GM19468 (cell line): ENCODE measurements around the gene CRYBB2.
"Not testable (repeated sequence)": the region's sequence is repeated elsewhere in the genome, so short reads cannot be mapped to it uniquely, and the experiment has no call there.

Experiments used
- ATAC-seq: cut with Tn5 transposase; IDR thresholded peaks from one replicate; pipeline ENCODE4 v1.9.1; 2021; ENCODE audit warnings: mild to moderate bottlenecking, moderate library complexity, moderate number of reproducible peaks; ENCODE audit not compliant: unreplicated experiment; ENCODE audit errors: extremely low read depth

The CRYBB2 gene

GRCh38 chr22:25197340-25197739, 22.1 kb upstream of the CRYBB2 start:
- ATAC-seq = no peak

DNA sequence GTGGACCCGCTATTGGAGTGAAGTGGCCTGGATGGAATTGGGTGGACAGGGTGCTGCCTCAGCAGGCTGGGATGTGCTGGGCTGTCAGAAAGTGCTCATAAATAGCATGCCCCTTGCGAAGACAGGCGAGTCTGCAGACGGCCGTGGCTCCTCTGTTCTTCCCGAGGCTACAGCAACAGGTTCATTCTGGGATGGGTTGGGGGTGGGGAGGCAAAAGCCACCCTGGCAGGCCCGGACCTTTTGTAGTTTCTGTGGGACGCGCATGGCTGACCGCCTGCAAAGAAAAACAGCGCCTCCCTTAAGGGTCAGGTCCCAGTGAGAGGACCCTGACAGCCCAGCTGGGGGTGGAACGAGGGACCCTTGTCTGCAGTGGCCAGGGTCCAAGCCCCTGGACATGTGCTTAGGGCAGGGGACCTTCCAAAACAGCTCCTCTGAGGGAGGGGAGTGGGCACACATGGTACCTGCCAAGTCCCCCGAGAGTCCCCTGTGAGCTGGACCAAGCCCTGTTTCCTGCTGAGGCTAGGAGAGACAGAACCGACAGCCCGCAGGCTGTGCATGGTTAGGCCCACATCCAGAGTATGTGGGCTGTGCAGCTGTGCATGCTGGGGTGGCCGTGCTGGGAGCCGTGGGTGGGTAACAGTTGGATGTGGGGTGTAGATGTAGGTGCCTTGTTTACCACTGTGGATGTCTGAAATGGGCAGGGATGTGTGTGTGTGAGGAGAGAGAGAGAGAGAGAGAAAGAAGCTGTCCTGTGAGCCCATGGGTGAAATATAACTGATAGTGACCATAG, 19.5 kb upstream of the CRYBB2 start, which contains the start of gene CRYBB3:
TSS of gene CRYBB3 (plus strand) at position 128 of the 790 bp plus-strand sequence. CDS start 1,539 bp downstream, outside the sequence.
- ATAC-seq = no peak

DNA sequence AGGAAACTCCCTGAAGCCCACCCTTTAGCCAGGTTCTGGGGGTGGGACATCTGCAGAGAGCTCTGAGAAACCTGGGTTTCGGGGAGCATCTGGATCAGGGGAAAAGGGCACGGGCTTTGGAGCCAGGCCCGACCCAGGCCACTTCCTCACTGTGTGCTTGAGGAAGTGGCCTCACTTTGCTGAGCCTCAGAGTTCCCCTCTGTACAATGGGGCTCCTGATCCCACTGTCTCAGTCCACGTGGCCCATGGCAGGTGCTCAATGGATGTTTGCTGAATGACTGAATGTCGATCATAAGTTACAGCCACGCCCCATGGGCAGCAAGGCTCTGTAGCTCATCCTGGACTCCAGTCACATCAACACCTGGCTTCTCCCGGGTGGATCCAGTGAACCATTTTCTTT, 18.5 kb upstream of the CRYBB2 start:
- ATAC-seq = no peak

GRCh38 chr22:25201557-25202273, 17.7 kb upstream of the CRYBB2 start:
- ATAC-seq = no peak

DNA sequence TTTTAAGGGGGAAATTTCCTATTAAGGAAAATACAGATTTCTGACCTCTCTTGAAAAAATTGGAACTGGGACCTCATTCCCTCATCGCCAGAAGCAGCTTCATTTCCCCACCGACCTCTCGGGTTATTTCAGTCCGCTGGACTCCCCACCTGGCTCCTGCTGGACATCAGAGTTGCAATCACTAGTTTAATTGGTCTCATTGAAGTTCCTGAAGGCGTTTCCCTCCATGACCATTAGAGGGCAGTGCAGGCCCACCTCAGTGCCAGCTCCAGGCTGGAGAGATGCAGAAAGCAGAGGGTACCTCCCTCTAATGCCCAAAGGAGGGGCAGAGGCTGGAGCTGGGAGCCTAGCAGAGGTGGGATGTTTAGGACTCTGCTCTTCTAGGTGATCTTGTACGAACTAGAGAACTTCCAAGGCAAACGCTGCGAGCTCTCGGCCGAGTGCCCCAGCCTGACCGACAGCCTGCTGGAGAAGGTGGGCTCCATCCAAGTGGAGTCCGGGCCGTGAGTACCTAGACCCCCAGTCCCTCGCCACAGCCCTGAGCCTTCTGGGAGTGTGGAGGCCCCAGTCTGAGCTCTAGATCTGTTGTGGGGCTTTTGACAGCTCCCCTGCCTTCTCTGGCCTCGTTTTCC, 17.0 kb upstream of the CRYBB2 start:
- no peak for ATAC-seq

DNA sequence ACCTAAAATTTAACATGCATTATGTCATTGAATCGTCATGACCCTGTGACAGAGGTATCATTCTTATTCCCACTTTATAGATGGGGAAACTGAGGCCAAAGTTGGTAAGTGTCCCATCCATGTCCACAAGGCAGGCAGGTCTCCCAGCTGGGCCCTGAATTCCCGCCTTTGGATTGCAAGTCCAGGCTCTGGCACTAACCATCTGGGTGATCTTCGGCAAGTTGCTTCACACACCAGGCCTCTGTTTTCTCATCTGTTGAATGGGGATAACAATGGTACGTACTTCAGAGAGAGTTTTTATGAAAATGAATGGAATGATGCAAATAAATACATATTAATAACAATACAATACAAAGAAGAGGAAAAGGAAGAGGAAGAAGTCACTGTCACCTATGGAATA, 16.4 kb upstream of the CRYBB2 start:
- no peak for ATAC-seq

DNA sequence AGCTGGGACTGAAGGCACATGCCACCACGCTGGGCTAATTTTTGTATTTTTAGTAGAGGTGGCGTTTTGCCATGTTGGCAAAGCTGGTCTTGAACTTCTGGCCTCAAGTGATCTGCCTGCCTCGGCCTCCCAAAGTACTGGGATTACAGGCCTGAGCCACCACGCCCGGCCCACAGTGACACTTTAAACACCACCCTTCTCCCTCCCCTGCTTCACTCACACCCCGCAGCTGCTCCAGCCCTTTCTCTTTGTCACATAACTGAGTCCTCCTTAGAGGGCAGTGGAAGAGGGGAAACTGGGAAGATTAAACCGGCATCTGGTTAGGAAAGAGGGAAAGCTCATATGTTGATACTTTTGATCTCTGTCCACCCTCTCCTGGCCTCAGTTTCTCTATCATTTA, 14.9 kb upstream of the CRYBB2 start:
- ATAC-seq = not testable (repeated sequence)

DNA sequence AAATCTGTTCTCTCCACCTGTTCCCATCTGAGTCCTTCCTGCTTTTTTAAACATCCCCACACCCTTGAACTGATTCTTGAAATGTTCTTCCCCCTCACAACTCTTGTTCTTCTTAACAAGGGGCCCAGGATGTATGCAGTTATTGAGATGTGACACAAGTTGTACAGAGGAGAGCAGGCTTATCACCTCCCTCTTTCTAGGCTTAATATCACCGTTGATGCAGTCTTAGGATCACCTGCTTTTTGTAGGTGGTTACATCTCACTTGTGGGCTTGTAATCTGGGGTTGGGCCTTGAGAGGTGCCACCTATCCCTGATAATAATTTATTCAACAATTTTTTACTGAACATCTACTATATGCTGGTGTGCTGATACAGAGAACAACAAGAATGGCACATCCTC, 13.6 kb upstream of the CRYBB2 start:
- ATAC-seq = no peak

GRCh38 chr22:25206998-25207397, 12.4 kb upstream of the CRYBB2 start:
- no peak for ATAC-seq

- no peak for ATAC-seq
Measured at GRCh38 chr22:25207553-25208157, 11.8 kb upstream of the CRYBB2 start.

DNA sequence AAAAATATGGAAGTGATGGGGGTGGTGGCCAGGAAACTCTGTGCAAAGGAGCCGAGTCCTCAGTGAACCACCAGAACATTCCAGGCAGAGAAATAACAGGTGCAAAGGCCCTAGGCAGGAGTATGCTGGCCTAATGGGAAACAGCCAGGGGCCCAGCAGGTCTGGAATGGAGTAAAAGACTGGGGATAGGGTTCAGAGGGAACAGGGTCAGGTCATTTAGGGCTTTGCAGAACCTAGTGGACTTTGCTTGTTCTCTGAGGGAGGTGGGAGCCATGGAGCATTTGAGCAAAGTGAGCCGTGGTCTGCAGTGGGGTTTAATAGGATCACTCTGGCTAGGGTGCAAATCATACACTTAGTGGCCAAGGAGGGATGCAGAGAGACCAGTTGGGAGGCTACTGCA, 11.1 kb upstream of the CRYBB2 start:
- ATAC-seq = no peak

DNA sequence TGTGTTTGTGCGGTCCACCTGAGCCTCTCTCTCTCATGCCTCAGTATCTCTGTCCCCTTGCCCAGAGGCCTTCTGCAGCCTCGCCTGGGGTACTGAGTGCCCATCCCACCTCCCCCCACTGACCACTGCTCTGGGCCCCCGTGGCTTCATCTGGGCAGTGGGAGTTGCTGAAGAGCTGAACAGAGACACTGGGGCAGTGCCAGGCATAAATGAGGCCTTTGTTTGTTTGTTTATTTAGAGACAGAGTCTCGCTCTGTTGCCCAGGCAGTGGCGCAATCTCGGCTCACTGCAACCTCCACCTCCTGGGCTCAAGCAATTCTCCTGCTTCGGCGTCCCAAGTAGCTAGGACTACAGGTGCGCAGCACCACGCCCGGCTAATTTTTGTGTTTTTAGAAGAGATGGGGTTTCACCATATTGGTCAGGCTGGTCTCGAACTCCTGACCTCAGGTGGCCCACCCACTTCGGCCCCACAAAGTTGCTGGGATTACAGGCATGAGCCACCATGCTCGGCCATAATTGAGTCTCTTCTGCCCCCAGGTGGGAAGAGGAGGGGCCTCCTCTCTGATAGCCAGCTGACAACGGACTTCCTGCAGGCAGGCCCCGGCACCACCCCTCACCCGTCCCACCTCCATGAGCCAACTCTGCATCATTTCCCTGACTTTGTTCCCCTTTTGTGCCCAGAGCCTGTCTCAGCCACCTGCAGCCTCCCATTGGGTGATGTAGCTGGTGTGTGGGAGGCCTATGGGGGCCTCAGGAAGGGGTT, 10.5 kb upstream of the CRYBB2 start:
- ATAC-seq = no peak

DNA sequence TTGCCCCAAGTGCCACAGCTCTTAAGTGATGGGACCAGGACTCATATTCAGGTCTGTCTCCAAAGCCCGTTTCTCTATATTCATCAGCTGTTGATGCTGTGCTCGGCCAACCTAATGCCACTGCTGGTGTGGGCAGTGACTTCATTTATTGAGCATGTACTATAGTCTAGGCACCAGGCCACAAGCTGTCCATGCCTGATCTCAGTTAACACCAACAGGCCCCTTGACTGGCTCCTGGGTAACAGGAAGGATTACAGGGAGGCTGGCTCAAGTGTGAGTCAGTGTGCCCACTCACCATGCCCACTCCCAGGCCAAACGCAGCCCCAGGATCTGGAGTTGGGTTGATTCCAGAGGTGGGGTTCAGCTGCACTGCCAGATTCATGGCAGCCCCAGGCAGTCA, 8.6 kb upstream of the CRYBB2 start:
- no peak for ATAC-seq

- no peak for ATAC-seq
Measured at GRCh38 chr22:25212337-25212736, 7.1 kb upstream of the CRYBB2 start.

DNA sequence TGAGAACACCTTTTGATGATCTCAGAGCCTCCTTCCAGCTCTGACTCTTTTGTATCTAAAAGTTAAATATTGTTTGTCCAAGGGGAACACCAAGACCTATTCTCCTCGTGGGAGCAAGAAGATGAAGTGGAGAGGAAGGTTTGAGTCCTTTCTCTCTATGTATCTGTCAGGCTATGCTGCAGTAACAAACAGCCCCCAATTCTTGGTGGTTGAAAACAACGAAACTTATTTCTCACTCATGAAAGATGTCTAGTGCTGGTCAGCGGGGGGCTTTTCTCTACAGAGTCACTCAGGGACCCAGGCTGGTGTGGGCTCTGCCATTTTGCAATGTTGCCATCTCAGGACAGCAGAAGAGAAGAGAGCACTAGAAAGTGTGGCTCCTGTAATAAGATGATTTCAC, 6.2 kb upstream of the CRYBB2 start:
- no peak for ATAC-seq

DNA sequence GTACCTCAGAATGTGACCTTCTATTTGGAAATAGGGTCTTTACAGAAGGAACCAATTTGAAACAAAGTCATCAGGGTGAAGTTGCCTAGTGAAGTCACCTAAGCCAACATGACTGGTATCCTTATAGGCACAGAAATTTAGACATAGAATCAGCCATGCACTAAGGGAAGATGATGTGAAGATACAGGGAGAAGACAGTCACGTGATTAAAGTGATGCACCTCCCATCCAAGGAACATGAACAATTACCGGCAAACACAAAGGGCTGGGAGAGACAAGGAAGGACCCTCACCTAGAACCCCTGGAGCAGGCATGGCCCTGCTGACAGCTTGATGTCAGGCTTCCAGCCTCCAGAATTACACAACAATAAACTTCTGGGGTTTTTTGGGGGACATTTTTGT, 3.2 kb upstream of the CRYBB2 start:
- ATAC-seq = no peak

DNA sequence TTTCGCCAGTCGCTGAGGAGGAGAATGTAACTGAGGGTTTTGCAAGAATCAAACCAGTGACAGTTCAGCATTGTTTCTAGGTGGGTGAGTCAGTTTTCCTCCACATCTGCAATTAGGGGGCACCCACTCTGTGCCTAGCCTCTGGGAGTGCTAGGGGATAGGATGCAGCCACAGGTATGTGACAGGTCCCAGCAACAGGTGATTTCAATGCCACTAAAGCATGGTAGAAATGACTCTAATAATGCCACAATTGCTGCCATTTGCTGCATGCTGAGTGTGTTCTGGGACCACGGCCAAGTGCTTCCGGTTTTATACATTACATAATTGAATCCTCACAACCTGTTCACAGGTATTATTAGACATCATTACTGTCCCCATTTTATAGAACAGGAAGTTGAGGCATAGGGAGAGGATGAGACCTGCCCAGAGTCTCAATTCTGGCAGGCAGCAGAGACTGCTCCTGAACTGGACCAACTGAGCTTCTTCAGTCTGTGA, 556 bp downstream of the CRYBB2 start:
- no peak for ATAC-seq

- no peak for ATAC-seq
Measured at GRCh38 chr22:25221790-25222189, 2.4 kb downstream of the CRYBB2 start.

GRCh38 chr22:25223269-25223850, 3.9 kb downstream of the CRYBB2 start:
- no peak for ATAC-seq

DNA sequence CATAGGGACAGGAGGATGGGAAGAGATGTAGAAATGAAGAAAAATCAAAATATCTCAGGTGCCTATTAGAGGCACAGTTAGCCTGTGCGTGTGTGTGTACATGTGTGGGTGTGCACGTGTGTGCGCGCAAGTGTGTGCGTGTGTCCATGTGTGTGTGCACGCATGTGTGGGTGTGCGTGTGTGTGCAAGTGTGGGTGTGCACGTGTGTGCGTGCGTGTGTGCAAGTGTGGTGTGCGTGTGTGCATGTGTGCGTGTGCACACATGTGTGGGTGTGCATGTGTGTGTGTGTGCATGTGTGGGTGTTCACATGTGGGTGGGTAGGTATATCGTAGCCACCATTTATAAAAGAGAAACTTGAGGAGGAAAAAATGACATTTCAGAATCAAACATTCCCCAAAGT, 9.4 kb downstream of the CRYBB2 start:
- no peak for ATAC-seq
